Body of pancreas (tissue), 4 donors: ENCODE data around the gene C16orf78.

Experiments used
- POLR2A ChIP-seq, 3 donors: fragments of 450-650 bp; IDR thresholded peaks; one replicate each; pipeline ENCODE4 v1.6.1; 2016; ENCODE audit warnings: antibody characterized with exemption in 3 of 3, mild to moderate bottlenecking in 2 of 3
- TF ChIP-seq, protein P1 (sequence below), 7 experiments: fragments of 450-650 bp in 4 of 7; fragments of 200-600 bp in 3 of 7; sonication (generic) in 3 of 7; IDR thresholded peaks; one replicate each; pipeline ENCODE4 v1.5.1; 2016 to 2019; ENCODE audit warnings: antibody characterized with exemption in 7 of 7

DNA sequence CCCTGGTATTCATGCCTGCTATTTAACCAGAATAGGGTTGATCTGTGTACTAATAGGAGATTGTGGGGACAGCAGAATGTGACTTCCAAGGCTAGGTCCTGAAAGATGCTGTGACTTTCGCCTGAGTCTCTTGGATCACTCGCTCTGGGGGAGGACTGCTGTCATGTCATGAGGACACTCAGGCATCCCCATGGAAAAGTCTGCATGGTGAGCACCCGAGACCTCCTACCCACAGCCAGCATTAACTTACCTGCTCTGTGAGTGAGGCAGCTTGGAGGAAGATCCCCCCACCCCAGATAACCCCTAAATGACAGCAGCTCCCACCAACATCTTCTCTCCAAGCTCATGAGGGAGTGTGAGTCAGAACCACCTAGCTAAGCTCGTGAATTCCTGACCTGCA is 30.3 kb upstream of the C16orf78 start:
- TF ChIP-seq, protein P1, sequence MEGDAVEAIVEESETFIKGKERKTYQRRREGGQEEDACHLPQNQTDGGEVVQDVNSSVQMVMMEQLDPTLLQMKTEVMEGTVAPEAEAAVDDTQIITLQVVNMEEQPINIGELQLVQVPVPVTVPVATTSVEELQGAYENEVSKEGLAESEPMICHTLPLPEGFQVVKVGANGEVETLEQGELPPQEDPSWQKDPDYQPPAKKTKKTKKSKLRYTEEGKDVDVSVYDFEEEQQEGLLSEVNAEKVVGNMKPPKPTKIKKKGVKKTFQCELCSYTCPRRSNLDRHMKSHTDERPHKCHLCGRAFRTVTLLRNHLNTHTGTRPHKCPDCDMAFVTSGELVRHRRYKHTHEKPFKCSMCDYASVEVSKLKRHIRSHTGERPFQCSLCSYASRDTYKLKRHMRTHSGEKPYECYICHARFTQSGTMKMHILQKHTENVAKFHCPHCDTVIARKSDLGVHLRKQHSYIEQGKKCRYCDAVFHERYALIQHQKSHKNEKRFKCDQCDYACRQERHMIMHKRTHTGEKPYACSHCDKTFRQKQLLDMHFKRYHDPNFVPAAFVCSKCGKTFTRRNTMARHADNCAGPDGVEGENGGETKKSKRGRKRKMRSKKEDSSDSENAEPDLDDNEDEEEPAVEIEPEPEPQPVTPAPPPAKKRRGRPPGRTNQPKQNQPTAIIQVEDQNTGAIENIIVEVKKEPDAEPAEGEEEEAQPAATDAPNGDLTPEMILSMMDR (IDR thresholded peaks at IDR 0.05), result no peak
- TF ChIP-seq POLR2A (IDR thresholded peaks at IDR 0.05), result no peak
